K562 (cell line): ENCODE measurements around the gene MYB. TPM values are rescaled to one million over a fixed set of nuclear protein-coding genes. Genes with fewer than 3 reads are reported as not detected.

Experiments
- ATAC-seq: fragments of 200-7000 bp; cut with Tn5 transposase; 3 replicates; pipeline ENCODE4 v1.9.1; 2020; ENCODE audit warnings: moderate library complexity
- BruUV-seq: library from RNA; stranded (reverse); fragments of 400-500 nt; replicated peaks from 2 replicates; lab custom pipeline; 2021; lab: Mats Ljungman, UMichigan
- CTCF ChIA-PET: fragments of 300-600 bp; formaldehyde crosslinking; extraction: SDS; loops from one replicate; lab custom pipeline; 2021; ENCODE audit warnings: low intra/inter-chr PET ratio; lab: Yijun Ruan, JAX
- POLR2A ChIA-PET: fragments of 300-600, 350-650 bp; sonication (Branson Sonifier 250); formaldehyde crosslinking; extraction: SDS; loops from one replicate; lab custom pipeline; 2021; ENCODE audit warnings: antibody characterized with exemption, inconsistent platforms; lab: Yijun Ruan, JAX
- DNase-seq, 4 experiments: peaks; one replicate each; pipeline versions ENCODE4 v3.0.0 to v3.0.0-alpha.2; 2011 to 2018; ENCODE audit warnings: low spot score in 3 of 4, mixed read lengths in 3 of 4; ENCODE audit errors: extremely low read depth in 1 of 4
- FAIRE-seq: peaks from 2 replicates; lab custom pipeline; 2011; peaks lifted over from hg19 to GRCh38; lab: Jason Lieb, UNC
- H2AFZ ChIP-seq: 2 replicates; pipeline ENCODE4 v1.6.0; 2011; ENCODE audit warnings: low read depth, low read length, control low read depth, inconsistent platforms
- H3K27ac ChIP-seq: fragments of 200-600 bp; 3 replicates; pipeline ENCODE4 v1.8.0; 2011; ENCODE audit warnings: low read depth, mild to moderate bottlenecking, control low read depth, inconsistent platforms, low read length, moderate library complexity, mixed read lengths; ENCODE audit errors: extremely low read depth
- H3K27me3 ChIP-seq, 2 experiments: fragments of 300-600 bp in 1 of 2; 2 replicates in 1 of 2; 3 replicates in 1 of 2; pipeline versions ENCODE4 v1.6.0 to v1.8.0; 2011; ENCODE audit warnings: inconsistent platforms in 2 of 2, low read length in 2 of 2, mild to moderate bottlenecking in 1 of 2, mixed read lengths in 1 of 2, moderate library complexity in 1 of 2; ENCODE audit not compliant: control insufficient read depth in 2 of 2, insufficient read depth in 2 of 2
- H3K36me3 ChIP-seq: fragments of 300-600 bp; 3 replicates; pipeline ENCODE4 v1.8.0; 2011; ENCODE audit warnings: mild to moderate bottlenecking, low read length, inconsistent platforms; ENCODE audit not compliant: control insufficient read depth, insufficient read depth
- H3K4me1 ChIP-seq, 2 experiments: fragments of 200-600 bp in 1 of 2; replicated peaks in 1 of 2; 2 replicates in 1 of 2; 3 replicates in 1 of 2; pipeline versions ENCODE4 v1.5.1 to v1.8.0; 2011; ENCODE audit warnings: inconsistent platforms in 2 of 2, low read length in 2 of 2, mild to moderate bottlenecking in 1 of 2, mixed read lengths in 1 of 2, moderate library complexity in 1 of 2; ENCODE audit not compliant: control insufficient read depth in 2 of 2, insufficient read depth in 2 of 2
- H3K4me2 ChIP-seq: 2 replicates; pipeline ENCODE4 v1.6.1; 2011; ENCODE audit warnings: low read length, control low read depth, inconsistent platforms, mixed read lengths; ENCODE audit not compliant: insufficient read depth
- H3K4me3 ChIP-seq: fragments of 200-600 bp; sonication (generic), shearing (Covaris generic); 2 replicates; pipeline ENCODE4 v1.5.1; 2016; ENCODE audit warnings: control low read depth, inconsistent platforms
- H3K79me2 ChIP-seq: fragments of 200-600 bp; 3 replicates; pipeline ENCODE4 v1.8.0; 2011; ENCODE audit warnings: low read length, inconsistent platforms; ENCODE audit not compliant: control insufficient read depth, insufficient read depth
- H3K9ac ChIP-seq, 2 experiments: 2 replicates each; pipeline versions ENCODE4 v1.6.0 to v1.6.1; 2011; ENCODE audit warnings: low read depth in 2 of 2, low read length in 2 of 2, control low read depth in 1 of 2, inconsistent platforms in 1 of 2, mild to moderate bottlenecking in 1 of 2, mixed read lengths in 1 of 2; ENCODE audit not compliant: insufficient read depth in 1 of 2
- H3K9me1 ChIP-seq: one replicate; pipeline ENCODE4 v1.6.0; 2011; ENCODE audit warnings: inconsistent platforms, mild to moderate bottlenecking, low read length, moderate library complexity; ENCODE audit not compliant: control insufficient read depth, insufficient read depth
- H3K9me3 ChIP-seq: replicated peaks from 2 replicates; pipeline ENCODE4 v1.5.1; 2011; ENCODE audit warnings: low read depth, low read length, inconsistent platforms; ENCODE audit not compliant: control insufficient read depth, insufficient read depth
- H4K20me1 ChIP-seq: replicated peaks from 2 replicates; pipeline ENCODE4 v1.6.1; 2011; ENCODE audit warnings: low read length, inconsistent platforms, mixed read lengths; ENCODE audit not compliant: control insufficient read depth, insufficient read depth
- CBX3 ChIP-seq, 2 experiments: IDR thresholded peaks; 1 replicate in 1 of 2; 2 replicates in 1 of 2; pipeline ENCODE4 v1.6.1; 2012; ENCODE audit warnings: inconsistent platforms in 2 of 2, low read length in 2 of 2, borderline replicate concordance in 1 of 2, control low read depth in 1 of 2
- HDGF ChIP-seq: fragments of 450-650 bp; IDR thresholded peaks from 2 replicates; pipeline ENCODE4 v1.6.1; 2016
- ILK ChIP-seq: fragments of 450-650 bp; IDR thresholded peaks from 2 replicates; pipeline ENCODE4 v1.6.1; 2016; ENCODE audit warnings: missing genetic modification characterization, low read depth, mild to moderate bottlenecking, missing compliant biosample characterization, moderate library complexity, borderline replicate concordance
- TRIM24 ChIP-seq, 2 experiments: fragments of 450-650 bp; IDR thresholded peaks; 2 replicates each; pipeline ENCODE4 v1.6.1; 2016
- TRIM28 ChIP-seq: fragments of 450-650 bp; IDR thresholded peaks from 2 replicates; pipeline ENCODE4 v1.6.1; 2017
- WHSC1 ChIP-seq: IDR thresholded peaks from one replicate; pipeline ENCODE4 v1.6.1; 2012; ENCODE audit warnings: low read length, control low read depth, inconsistent platforms
- ZNF316 ChIP-seq: fragments of 450-650 bp; IDR thresholded peaks from 2 replicates; pipeline ENCODE4 v1.6.1; 2016
- WGBS: fragments of 100-300 bp; shearing (Covaris generic); methylation state at CpG from one replicate; pipeline ENCODE4 v1.1.6; 2016; ENCODE audit warnings: low coverage, mixed read lengths; ENCODE audit not compliant: insufficient coverage; ENCODE audit errors: missing lambda C conversion rate; 5-methylcytosine and 5-hydroxymethylcytosine counted together
- in situ Hi-C: fragments of 300-500 bp; cut with MboI; formaldehyde crosslinking; loops from 4 replicates; pipeline ENCODE4 v1.15.0; 2018; ENCODE audit warnings: inconsistent platforms, mixed read lengths
- intact Hi-C: fragments of 100-400 bp; cut with micrococcal nuclease; formaldehyde crosslinking; loops from 2 replicates; pipeline ENCODE4 v1.14.2; 2022
- polyA plus RNA-seq, 8 experiments: library from polyadenylated mRNA; depleted of rRNA in 4 of 8; stranded (reverse) in 5 of 8; unstranded in 3 of 8; fragments of >200 nt; fragmentation: Nextera tagmentation in 2 of 8; fragmentation: Illumina TruSeq in 1 of 8; extraction: Ambion mirVana in 2 of 8; extraction: Trizol in 1 of 8; gene quantifications; 2 replicates each; pipeline versions ENCODE4 v1.2.1 to v1.2.3, GENCODE V29; 2011 to 2014; ENCODE audit warnings: inconsistent platforms in 1 of 8, missing spikeins in 1 of 8
- total RNA-seq, 7 experiments: library from RNA; depleted of rRNA in 6 of 7; stranded (reverse); fragments of >200 nt in 6 of 7; fragmentation: Illumina TruSeq in 2 of 7; extraction: Trizol in 2 of 7; gene quantifications; 2 replicates each; pipeline versions ENCODE4 v1.2.1 to v1.2.3, GENCODE V29; 2011 to 2021; ENCODE audit warnings: low replicate concordance in 1 of 7
- TF ChIP-seq, protein P1 (sequence below): fragments of 450-650 bp; IDR thresholded peaks from 2 replicates; pipeline ENCODE4 v1.6.1; 2016; ENCODE audit warnings: missing biosample characterization, missing genetic modification characterization

Gene MYB
- total and polyA plus RNA-seq, 9 of the 15 experiments (the other 6 are each of a cell fraction or from before 2014, with no cell fraction given), result 35.8 to 218 (median 140) TPM

GRCh38 chr6:135186255-135186654 lies 5.1 kb downstream of the MYB start:
- whole genome bisulfite sequencing, result 100% methylated on average over 2 of the region's 2 CpGs
- FAIRE-seq (no peak), ATAC-seq (no peak), DNase-seq (no peak)
- H3K27ac ChIP-seq, result no peak overlapping the region; the same call in 1 of the 3 replicates
- H3K27me3 ChIP-seq, result no peaks in the 10 kb centered on the region
- H3K4me3 ChIP-seq, result peak overlapping the region; percentile 71; the same call in 1 of the 2 replicates
- no peaks in the 10 kb centered on the region for H3K9me1 ChIP-seq
- no TSS peak for BruUV-seq
- peaks cover 6% of the 10 kb centered on the region; the same call in 1 of the 2 replicates for H3K9me3 ChIP-seq
- in situ Hi-C loops (loop anchor here (5.0 to 10.0 kb wide), 2 partner anchors 39 to 239 kb away; no protein-coding TSS in a partner anchor), intact Hi-C loops (loop anchor here (10.0 kb wide), 1 partner anchor 1231 kb away; the partner anchor contains the start of gene TBPL1)
- H3K9ac ChIP-seq, result no peak overlapping the region
- peaks cover 28 to 42% of the 10 kb centered on the region in 2 experiments for H3K4me1 ChIP-seq
- TF ChIP-seq TRIM24 (IDR thresholded peaks at IDR 0.05), result peak; percentile 24 to 63; a peak in 1 of 4 replicates
- peak in 1 of 2 experiments; percentile 35; a peak in 1 of 3 replicates for TF ChIP-seq CBX3 (IDR thresholded peaks at IDR 0.05; ENCODE audit: borderline replicate concordance in 1 of 2, low read length in 2 of 2)
- TF ChIP-seq HDGF, result 0 out of 2 replicates have a peak, but pooled peaks have one; percentile 22
- TF ChIP-seq, protein P1, sequence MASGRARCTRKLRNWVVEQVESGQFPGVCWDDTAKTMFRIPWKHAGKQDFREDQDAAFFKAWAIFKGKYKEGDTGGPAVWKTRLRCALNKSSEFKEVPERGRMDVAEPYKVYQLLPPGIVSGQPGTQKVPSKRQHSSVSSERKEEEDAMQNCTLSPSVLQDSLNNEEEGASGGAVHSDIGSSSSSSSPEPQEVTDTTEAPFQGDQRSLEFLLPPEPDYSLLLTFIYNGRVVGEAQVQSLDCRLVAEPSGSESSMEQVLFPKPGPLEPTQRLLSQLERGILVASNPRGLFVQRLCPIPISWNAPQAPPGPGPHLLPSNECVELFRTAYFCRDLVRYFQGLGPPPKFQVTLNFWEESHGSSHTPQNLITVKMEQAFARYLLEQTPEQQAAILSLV, result no peak
- no peak for TF ChIP-seq ILK (tag)
- 0 out of 2 replicates have a peak, but pooled peaks have one; percentile 68 for TF ChIP-seq TRIM28
- peak; percentile 81 for TF ChIP-seq ZNF316
- peak; percentile 57 for TF ChIP-seq WHSC1
- H3K36me3 ChIP-seq, result peaks cover 71% of the 10 kb centered on the region
- POLR2A ChIA-PET, result no interaction called here
- no peaks in the 10 kb centered on the region for H4K20me1 ChIP-seq
- peaks cover 93% of the 10 kb centered on the region for H3K79me2 ChIP-seq
- peak overlapping the region; percentile 57 for H3K4me2 ChIP-seq
- no peak overlapping the region for H2AFZ ChIP-seq
- CTCF ChIA-PET, result interaction anchor here (0.5 to 0.6 kb wide), 2 partner anchors 48 to 145 kb away, joined by 3 to 4 read pairs; no protein-coding TSS in a partner anchor
